ENCODE data around the gene CFAP97D1. TPM values are rescaled to one million over a fixed set of nuclear protein-coding genes. Genes with fewer than 3 reads are reported as not detected.

Gene CFAP97D1
- total RNA-seq, 2 donors from 2014 or later, result not detected

DNA sequence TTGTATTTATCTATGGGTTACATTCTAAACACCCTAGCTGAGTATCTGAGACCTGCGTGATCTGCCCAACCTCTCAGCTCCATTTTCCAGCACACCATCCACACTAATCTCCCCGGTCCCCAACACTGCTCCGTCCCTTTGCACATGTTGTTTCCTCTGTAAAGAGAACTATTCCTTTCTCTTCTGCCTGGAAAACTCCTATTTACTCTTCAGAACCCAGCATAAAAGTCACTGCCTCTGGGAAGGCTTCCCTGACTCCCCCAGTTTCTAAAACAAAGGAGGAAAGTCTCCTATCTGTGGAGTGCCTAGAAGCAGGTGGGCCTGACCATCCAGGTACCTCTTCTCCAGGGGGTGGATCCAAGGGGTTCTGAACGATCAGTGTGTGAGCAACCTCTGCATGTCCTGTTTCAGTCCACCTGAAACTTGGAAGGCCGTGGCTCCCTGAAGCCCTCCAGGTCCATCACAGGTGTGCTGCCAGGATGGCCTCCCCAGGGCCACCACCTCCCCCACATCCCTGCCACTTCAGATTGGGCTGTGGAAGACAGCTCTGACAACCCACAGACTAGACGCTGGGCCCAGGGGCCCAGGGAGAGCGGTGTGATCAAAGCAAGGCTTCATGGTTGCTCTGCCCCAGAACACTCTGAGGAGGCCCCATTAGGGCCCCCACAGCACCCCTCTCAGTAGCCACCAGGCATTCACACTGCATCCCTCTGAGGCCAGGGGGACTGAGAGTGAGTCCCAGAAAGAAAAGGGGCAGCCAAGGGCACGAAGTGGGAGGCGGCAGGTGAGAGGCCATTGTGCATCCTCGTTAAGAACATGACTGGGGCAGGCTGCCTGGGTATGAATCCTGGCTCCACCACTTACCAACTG is 32.4 kb downstream of the CFAP97D1 start:
- TF ChIP-seq, protein P1, sequence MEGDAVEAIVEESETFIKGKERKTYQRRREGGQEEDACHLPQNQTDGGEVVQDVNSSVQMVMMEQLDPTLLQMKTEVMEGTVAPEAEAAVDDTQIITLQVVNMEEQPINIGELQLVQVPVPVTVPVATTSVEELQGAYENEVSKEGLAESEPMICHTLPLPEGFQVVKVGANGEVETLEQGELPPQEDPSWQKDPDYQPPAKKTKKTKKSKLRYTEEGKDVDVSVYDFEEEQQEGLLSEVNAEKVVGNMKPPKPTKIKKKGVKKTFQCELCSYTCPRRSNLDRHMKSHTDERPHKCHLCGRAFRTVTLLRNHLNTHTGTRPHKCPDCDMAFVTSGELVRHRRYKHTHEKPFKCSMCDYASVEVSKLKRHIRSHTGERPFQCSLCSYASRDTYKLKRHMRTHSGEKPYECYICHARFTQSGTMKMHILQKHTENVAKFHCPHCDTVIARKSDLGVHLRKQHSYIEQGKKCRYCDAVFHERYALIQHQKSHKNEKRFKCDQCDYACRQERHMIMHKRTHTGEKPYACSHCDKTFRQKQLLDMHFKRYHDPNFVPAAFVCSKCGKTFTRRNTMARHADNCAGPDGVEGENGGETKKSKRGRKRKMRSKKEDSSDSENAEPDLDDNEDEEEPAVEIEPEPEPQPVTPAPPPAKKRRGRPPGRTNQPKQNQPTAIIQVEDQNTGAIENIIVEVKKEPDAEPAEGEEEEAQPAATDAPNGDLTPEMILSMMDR (conservative IDR thresholded peaks at IDR 0.05), result no peak
- WGBS, 2 experiments (ENCODE audit: insufficient coverage in 1 of 2, insufficient read length in 1 of 2), result 93 to 94% methylated on average over 7 to 10 of the region's 10 CpGs
- Mint-ChIP-seq H3K4me3 (no peak overlapping the region), H3K9me3 (no peaks in the 10 kb centered on the region), H3K36me3 (ENCODE audit: low read depth) (no peaks in the 10 kb centered on the region), H3K27me3 (ENCODE audit: insufficient read depth) (no peaks in the 10 kb centered on the region), H3K27ac (no peak overlapping the region), H3K4me1 (no peaks in the 10 kb centered on the region)
- no peaks in the 10 kb centered on the region for H3K4me1 ChIP-seq (ENCODE audit: control insufficient read depth, insufficient read depth, low read length)
- H3K27me3 ChIP-seq (ENCODE audit: control insufficient read depth, insufficient read depth, low read length, poor library complexity, severe bottlenecking), result no peaks in the 10 kb centered on the region
- DNase-seq, result no peak
- H3K27ac ChIP-seq (ENCODE audit: low read depth, low read length), result no peak overlapping the region
- no peak overlapping the region for H3K4me3 ChIP-seq (ENCODE audit: low read length)
- H3K9me3 ChIP-seq (ENCODE audit: control insufficient read depth, low read length), result no peaks in the 10 kb centered on the region
- no peaks in the 10 kb centered on the region for H3K36me3 ChIP-seq (ENCODE audit: control insufficient read depth, insufficient read depth, low read length)
- H3K9ac ChIP-seq (ENCODE audit: extremely low read depth, low read length, poor library complexity, severe bottlenecking), result no peak overlapping the region

- DNase-seq, result no peak
- H3K9me3 Mint-ChIP-seq, result no peaks in the 10 kb centered on the region
- no peak overlapping the region for H3K4me3 ChIP-seq (ENCODE audit: low read length)
- H3K4me1 ChIP-seq (ENCODE audit: control insufficient read depth, insufficient read depth, low read length), result no peaks in the 10 kb centered on the region
- H3K4me1 Mint-ChIP-seq, result no peaks in the 10 kb centered on the region
- TF ChIP-seq, protein P1 (conservative IDR thresholded peaks at IDR 0.05), result no peak
- no peaks in the 10 kb centered on the region for H3K27me3 Mint-ChIP-seq (ENCODE audit: insufficient read depth)
- H3K27ac Mint-ChIP-seq, result no peak overlapping the region
- no peaks in the 10 kb centered on the region for H3K36me3 ChIP-seq (ENCODE audit: control insufficient read depth, insufficient read depth, low read length)
- no peak overlapping the region for H3K27ac ChIP-seq (ENCODE audit: low read depth, low read length)
- H3K9me3 ChIP-seq (ENCODE audit: control insufficient read depth, low read length), result no peaks in the 10 kb centered on the region
- H3K36me3 Mint-ChIP-seq (ENCODE audit: low read depth), result no peaks in the 10 kb centered on the region
- 83 to 100% methylated on average over 1 to 3 of the region's 3 CpGs for WGBS, 2 experiments (ENCODE audit: insufficient coverage in 1 of 2, insufficient read length in 1 of 2)
- H3K9ac ChIP-seq (ENCODE audit: extremely low read depth, low read length, poor library complexity, severe bottlenecking), result no peak overlapping the region
- H3K4me3 Mint-ChIP-seq, result no peak overlapping the region
- H3K27me3 ChIP-seq (ENCODE audit: control insufficient read depth, insufficient read depth, low read length, poor library complexity, severe bottlenecking), result no peaks in the 10 kb centered on the region
Observed at GRCh38 chr17:43813386-43813785, 33.2 kb downstream of the CFAP97D1 start.

DNA sequence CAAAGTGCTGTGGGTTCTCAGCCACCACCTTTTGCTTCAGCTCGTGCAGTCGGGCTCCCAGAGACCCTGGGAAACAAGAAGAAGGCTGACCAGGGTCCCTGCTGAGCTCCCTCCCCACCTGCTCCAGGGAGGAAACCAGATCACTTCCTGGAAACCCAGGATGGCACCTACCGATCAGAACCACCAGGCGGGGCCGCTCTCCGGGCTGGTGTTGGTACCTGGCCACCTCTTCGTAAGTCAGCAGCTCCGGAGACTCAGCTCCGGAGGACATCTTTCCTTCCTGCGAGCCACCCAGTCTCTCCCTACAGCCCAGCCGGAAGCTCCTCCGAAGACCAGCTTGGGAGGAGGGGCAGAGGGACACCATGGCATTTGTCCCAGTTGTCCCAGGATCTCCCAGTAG is 33.8 kb downstream of the CFAP97D1 start:
- Histone ChIP-seq H3K27ac (ENCODE audit: low read depth, low read length) (no peak overlapping the region), H3K9me3 (ENCODE audit: control insufficient read depth, low read length) (no peaks in the 10 kb centered on the region), H3K36me3 (ENCODE audit: control insufficient read depth, insufficient read depth, low read length) (no peaks in the 10 kb centered on the region), H3K9ac (ENCODE audit: extremely low read depth, low read length, poor library complexity, severe bottlenecking) (no peak overlapping the region), H3K27me3 (ENCODE audit: control insufficient read depth, insufficient read depth, low read length, poor library complexity, severe bottlenecking) (no peaks in the 10 kb centered on the region), H3K4me1 (ENCODE audit: control insufficient read depth, insufficient read depth, low read length) (no peaks in the 10 kb centered on the region), H3K4me3 (ENCODE audit: low read length) (no peak overlapping the region)
- 86 to 94% methylated on average over 10 to 12 of the region's 12 CpGs for WGBS, 2 experiments (ENCODE audit: insufficient coverage in 1 of 2, insufficient read length in 1 of 2)
- no peaks in the 10 kb centered on the region for H3K36me3 Mint-ChIP-seq (ENCODE audit: low read depth)
- no peaks in the 10 kb centered on the region for H3K27me3 Mint-ChIP-seq (ENCODE audit: insufficient read depth)
- H3K4me1 Mint-ChIP-seq, result no peaks in the 10 kb centered on the region
- no peak overlapping the region for H3K4me3 Mint-ChIP-seq
- DNase-seq, result peak; percentile 90
- TF ChIP-seq, protein P1 (conservative IDR thresholded peaks at IDR 0.05), result peak; percentile 62
- no peak overlapping the region for H3K27ac Mint-ChIP-seq
- H3K9me3 Mint-ChIP-seq, result no peaks in the 10 kb centered on the region
